HG03571 (cell line): ENCODE data around the gene SLC18A2.

ENCODE experiments used
- ATAC-seq: cut with Tn5 transposase; IDR thresholded peaks from one replicate; pipeline ENCODE4 v1.9.1; 2021; ENCODE audit not compliant: unreplicated experiment

The SLC18A2 gene

DNA sequence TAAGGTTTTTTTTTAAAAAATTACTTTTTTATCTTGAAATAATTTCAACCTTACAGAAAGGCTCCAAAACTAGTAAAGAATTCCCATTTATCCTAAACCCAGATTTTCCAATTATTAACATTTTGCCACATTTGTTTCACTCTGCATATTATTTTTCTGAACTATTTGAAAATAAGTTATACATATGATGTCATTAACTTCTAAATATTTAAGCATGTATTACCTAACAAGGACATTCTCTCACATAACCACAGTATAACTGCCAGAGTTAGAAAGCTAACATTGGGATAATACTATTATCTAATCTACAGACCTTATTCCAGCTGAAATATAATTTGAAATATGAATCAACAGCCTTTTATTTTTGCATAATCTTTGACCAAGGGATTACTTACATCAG lies 65.8 kb downstream of the SLC18A2 start:
- ATAC-seq = no peak

DNA sequence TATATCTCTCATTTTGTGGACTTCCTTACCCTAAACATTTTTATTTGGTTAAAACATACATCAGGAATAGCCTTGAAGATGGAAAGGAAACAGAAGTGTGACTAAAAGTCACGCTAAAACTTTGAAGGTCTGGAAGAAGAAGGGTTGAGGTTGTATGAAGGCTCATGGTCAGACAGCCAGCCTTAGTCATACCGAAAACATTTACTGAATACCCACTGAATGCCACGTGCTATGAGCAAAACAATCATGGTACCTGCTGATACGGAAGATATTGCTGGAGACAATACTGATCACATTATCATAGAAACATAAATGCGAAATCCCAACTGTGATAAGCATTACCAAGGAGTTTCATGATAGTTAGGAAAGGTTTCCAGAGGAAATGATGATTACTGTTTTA lies 70.3 kb downstream of the SLC18A2 start:
- no peak for ATAC-seq

DNA sequence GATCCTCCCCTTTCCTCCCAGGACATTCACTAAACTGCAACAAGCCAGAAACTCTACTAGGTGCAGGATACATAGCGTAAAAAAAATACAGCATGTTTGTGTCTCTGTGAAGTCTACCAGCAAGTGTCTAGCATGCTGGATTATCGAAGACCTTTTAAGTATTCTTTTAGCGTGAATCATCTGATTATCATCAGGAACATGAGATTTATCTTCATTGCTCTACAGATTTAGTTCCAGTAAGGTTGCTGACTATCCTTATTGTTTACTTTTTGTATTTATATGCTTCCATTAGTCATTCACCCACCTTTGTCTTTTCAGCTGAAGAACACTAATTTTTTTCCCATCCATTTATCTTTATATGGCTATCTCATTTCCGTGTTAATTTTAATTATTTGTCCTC lies 71.5 kb downstream of the SLC18A2 start:
- ATAC-seq = no peak

DNA sequence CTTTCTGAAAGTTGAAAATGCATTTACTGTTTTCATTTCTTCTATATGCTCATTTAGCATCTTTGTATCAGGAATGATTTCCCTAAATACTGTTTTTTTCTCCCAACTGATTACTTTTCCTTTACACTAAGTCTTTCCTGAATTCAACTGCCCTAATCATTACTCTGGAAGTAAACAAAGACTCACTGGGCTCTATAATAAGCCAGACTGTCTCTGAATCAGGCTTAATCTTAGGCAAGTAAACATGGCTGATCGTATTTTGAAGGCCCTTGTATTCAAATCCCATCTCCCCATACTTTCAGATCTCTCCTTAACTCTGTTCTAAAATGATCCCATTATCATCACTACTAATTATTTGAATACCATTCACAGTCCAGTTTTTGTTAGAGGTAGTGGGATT lies 72.7 kb downstream of the SLC18A2 start:
- no peak for ATAC-seq

DNA sequence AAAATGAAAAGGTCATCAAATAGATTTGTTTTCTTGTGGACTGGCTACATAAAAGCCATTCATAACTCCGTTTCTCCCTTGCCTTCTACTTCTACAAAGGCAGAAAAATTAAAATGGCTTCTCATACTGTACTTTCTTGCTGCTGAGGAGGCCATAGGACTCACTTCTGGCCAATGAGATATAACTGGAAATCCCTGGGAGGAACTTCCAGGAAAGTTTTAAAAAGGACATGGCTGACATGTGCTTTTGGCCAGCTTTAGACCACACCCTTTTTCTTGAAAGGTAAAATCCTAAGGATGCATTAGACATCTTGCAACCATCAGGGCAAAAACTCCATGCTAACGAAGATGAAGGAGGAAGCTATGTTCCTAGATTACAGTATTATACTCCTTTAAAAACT lies 75.8 kb downstream of the SLC18A2 start:
- no peak for ATAC-seq

DNA sequence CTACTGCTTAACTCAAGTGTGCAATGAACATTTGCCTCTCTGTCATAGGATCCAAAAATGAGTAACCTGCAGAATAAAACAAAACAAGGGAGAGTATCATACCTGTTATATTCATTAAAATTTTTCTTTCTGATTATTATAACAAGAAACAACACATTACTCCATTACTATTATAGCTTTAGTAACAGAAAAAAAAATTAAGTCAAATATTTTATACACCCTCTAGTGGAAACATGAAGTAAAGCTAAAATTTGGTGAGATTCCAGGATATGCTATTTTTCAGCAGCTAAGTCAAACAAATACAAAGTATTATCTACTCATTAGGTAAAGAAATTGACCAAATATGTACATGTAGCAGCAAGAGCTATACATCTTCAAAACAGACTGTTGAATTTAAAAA lies 78.0 kb downstream of the SLC18A2 start:
- ATAC-seq = no peak

DNA sequence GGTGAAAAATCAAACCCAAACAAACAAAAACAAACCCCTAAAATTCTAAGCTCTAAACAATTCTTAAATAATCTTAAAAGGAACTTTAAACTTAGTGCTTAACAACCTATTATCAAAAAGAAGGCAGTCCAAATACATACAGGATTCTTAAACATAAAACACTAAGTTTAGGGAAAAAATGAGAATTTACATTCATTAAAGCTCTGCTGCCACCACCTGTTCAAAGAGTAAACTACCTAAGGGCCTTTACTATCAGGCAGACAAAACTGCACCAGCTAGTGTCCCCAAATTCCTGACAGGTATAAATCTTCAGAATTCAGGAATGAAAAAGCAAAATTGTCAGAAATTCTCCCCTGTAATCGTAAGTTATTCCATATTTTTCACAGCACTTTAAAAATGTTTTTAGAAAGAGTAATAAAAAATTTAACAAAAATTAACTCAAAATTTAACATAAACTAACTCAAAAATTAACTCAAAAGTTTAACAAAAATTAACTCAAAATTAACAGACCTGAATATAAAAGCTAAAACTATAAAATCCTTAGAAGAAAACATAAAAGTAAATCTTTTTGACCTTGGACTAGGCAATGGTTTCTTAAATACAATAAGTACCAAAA lies 79.2 kb downstream of the SLC18A2 start:
- no peak for ATAC-seq

DNA sequence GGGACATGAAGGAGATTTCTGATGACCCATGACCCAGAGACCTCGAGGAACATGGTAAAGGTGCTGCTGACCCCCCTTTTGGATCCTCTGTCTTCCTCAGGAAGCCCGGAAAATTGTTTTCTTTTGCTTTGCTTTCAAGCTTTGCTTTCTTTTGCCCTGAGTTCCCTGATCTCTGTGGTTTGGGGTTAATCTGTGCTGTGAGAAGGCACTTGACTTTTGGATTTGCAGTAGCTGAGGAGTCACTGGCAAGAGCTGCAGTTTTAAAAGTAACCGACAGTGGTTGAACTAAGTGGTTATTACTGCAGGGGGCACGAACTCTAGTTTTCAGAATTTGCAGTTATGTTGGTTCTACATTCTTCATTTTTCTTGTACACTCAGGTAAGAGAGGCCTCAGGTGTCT lies 81.3 kb downstream of the SLC18A2 start:
- ATAC-seq = no peak

DNA sequence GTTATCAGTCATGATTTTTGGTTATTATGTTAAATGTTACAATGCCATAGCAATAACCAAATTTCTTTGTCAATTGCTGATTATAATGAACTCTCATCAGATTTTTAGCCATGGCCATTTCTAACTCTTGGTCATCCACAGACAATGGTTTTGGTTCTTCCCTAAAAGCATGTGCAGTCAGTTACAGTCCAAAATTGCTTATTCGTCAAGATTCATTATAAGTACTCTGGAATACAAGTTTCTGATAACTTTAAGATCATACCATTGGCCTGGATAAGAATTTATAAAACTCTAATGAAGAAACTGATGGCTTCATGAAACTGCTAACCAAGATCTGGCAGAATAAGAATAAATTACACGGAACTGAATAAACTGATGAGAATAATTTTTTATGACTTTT lies 83.5 kb downstream of the SLC18A2 start:
- ATAC-seq = no peak

DNA sequence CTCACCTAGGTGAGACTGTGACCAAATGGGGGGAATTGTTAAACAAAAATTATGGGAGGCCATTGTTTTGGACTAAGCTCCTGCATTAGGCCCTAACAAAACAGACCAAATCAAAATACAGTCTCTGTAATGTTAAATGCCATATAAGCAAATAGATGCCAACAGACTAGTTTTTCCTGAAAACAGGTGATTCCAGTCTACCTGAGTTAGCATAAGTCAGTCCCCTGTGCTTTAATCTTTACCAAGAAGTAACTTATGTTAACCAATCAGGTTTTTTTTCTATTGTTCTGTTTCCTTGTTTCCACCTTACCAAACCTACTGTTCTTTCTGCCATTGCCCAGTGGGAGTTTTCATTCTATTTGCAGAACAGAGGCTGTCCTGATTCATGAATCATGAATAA lies 86.3 kb downstream of the SLC18A2 start:
- no peak for ATAC-seq
